HepG2 (cell line): ENCODE data around the gene BPGM. TPM values are rescaled to one million over a fixed set of nuclear protein-coding genes. Genes with fewer than 3 reads are reported as not detected.

Experiments used
- ELF3 ChIP-seq: IDR thresholded peaks from 2 replicates; pipeline ENCODE4 v1.6.1; 2016; ENCODE audit warnings: missing genetic modification reagents, missing compliant biosample characterization
- FOXP1 ChIP-seq, 2 experiments: fragments of 450-650 bp in 1 of 2; IDR thresholded peaks; 2 replicates each; pipeline ENCODE4 v1.6.1; 2017 to 2018; ENCODE audit warnings: antibody characterized with exemption in 1 of 2
- HOXD1 ChIP-seq: sonication (generic); formaldehyde crosslinking; IDR thresholded peaks from 2 replicates; pipeline ENCODE4 v1.5.0; 2020; ENCODE audit warnings: missing genetic modification reagents
- MTERF4 ChIP-seq: sonication (generic); formaldehyde crosslinking; IDR thresholded peaks from 2 replicates; pipeline ENCODE4 v1.8.0; 2023; ENCODE audit warnings: mild to moderate bottlenecking, missing genetic modification reagents
- NCOA2 ChIP-seq: sonication (generic); formaldehyde crosslinking; IDR thresholded peaks from 2 replicates; pipeline ENCODE4 v1.8.0; 2022; ENCODE audit warnings: inconsistent platforms
- NR0B2 ChIP-seq: sonication (generic); formaldehyde crosslinking; IDR thresholded peaks from 2 replicates; pipeline ENCODE4 v1.4.0; 2020; ENCODE audit warnings: mild to moderate bottlenecking, missing genetic modification reagents
- SOX5 ChIP-seq: IDR thresholded peaks from 2 replicates; pipeline ENCODE4 v1.6.1; 2016; ENCODE audit warnings: borderline replicate concordance
- ZBTB38 ChIP-seq: sonication (generic); formaldehyde crosslinking; IDR thresholded peaks from 2 replicates; pipeline ENCODE4 v1.5.1; 2020; ENCODE audit warnings: mild to moderate bottlenecking, missing genetic modification reagents
- ZNF503 ChIP-seq: sonication (generic); formaldehyde crosslinking; IDR thresholded peaks from 2 replicates; pipeline ENCODE4 v1.4.0; 2020; ENCODE audit warnings: missing genetic modification reagents
- ZXDC ChIP-seq: sonication (generic); formaldehyde crosslinking; IDR thresholded peaks from 2 replicates; pipeline ENCODE4 v1.5.0; 2020; ENCODE audit warnings: mild to moderate bottlenecking, missing genetic modification reagents
- ZZZ3 ChIP-seq: sonication (generic); formaldehyde crosslinking; IDR thresholded peaks from 2 replicates; pipeline ENCODE4 v1.4.0; 2020; ENCODE audit warnings: missing genetic modification reagents, mild to moderate bottlenecking, borderline replicate concordance
- polyA plus RNA-seq, 8 experiments: library from polyadenylated mRNA; depleted of rRNA in 3 of 8; stranded (reverse) in 7 of 8; unstranded in 1 of 8; fragments of >200 nt; fragmentation: Illumina TruSeq in 4 of 8; extraction: Trizol in 4 of 8; gene quantifications; 2 replicates each; pipeline versions ENCODE4 v1.2.1 to v1.2.3, GENCODE V29; 2011 to 2016; ENCODE audit warnings: low read depth in 4 of 8, missing spikeins in 1 of 8, mixed read lengths in 1 of 8; ENCODE audit not compliant: insufficient read depth in 1 of 8
- total RNA-seq, 5 experiments: library from RNA; depleted of rRNA; stranded (reverse); fragments of >200 nt; fragmentation: Illumina TruSeq; extraction: Trizol; gene quantifications; 2 replicates each; pipeline ENCODE4 v1.2.3, GENCODE V29; 2016; ENCODE audit warnings: low read depth in 1 of 5

The BPGM gene
- total and polyA plus RNA-seq, 2 of the 13 experiments (the other 11 are each of a cell fraction or from before 2014, with no cell fraction given): 4.0 to 7.5 TPM

- no peak for TF ChIP-seq ZXDC (CRISPR knock-in tag)
- peak; percentile 70 for TF ChIP-seq ELF3 (CRISPR knock-in tag)
- TF ChIP-seq NCOA2 (CRISPR knock-in tag): no peak
- TF ChIP-seq MTERF4 (CRISPR knock-in tag): no peak
- peak; percentile 67; the same call in 1 of the 2 replicates for TF ChIP-seq ZZZ3 (CRISPR knock-in tag)
- no peak for TF ChIP-seq NR0B2 (CRISPR knock-in tag)
- TF ChIP-seq ZBTB38 (CRISPR knock-in tag): no peak
- TF ChIP-seq FOXP1 (IDR thresholded peaks at IDR 0.05): no peak
- no peak for TF ChIP-seq FOXP1 (CRISPR knock-in tag; IDR thresholded peaks at IDR 0.05)
- TF ChIP-seq HOXD1 (CRISPR knock-in tag): no peak
- TF ChIP-seq ZNF503 (CRISPR knock-in tag): no peak; the same call in 1 of the 2 replicates
- TF ChIP-seq SOX5 (CRISPR knock-in tag): peak; percentile 7; the same call in 1 of the 2 replicates
Observed at GRCh38 chr7:134646425-134647305, at the start of gene BPGM (continued).
